CD4-positive, alpha-beta T cell (primary cell): Measurements from ENCODE around the gene TGFBR2. TPM values are rescaled to one million over a fixed set of nuclear protein-coding genes. Genes with fewer than 3 reads are reported as not detected.

Experiments used
- ATAC-seq: fragments of 200-7000 bp; cut with Tn5 transposase; one replicate; pipeline ENCODE4 v1.10.0; 2022; ENCODE audit warnings: mild to moderate bottlenecking; ENCODE audit not compliant: poor library complexity
- CTCF ChIA-PET: fragments of 350-600 bp; sonication (Branson Sonifier 250); formaldehyde crosslinking; loops from one replicate; lab custom pipeline; 2021; ENCODE audit warnings: antibody characterized with exemption, inconsistent platforms; lab: Charles Lee
- POLR2A ChIA-PET: fragments of 350-600 bp; sonication (Branson Sonifier 250); formaldehyde crosslinking; loops from one replicate; lab custom pipeline; 2021; ENCODE audit warnings: antibody characterized with exemption, inconsistent platforms; lab: Charles Lee
- DNase-seq, 14 experiments: peaks; one replicate each; pipeline ENCODE4 v3.0.0-alpha.2; 2013 to 2020; ENCODE audit warnings: mixed read lengths in 2 of 14
- H3K27ac ChIP-seq, 2 donors: one replicate each; pipeline versions ENCODE4 v1.5.1 to v1.7.0; 2013; ENCODE audit warnings: low read length in 2 of 2, low read depth in 1 of 2, mild to moderate bottlenecking in 1 of 2
- H3K27me3 ChIP-seq, 2 experiments: 1 replicate in 1 of 2; 2 replicates in 1 of 2; pipeline versions ENCODE4 v1.6.1 to v1.7.0; 2013; ENCODE audit warnings: low read length in 2 of 2, control low read depth in 1 of 2, mild to moderate bottlenecking in 1 of 2, moderate library complexity in 1 of 2; ENCODE audit not compliant: insufficient read depth in 2 of 2, control insufficient read depth in 1 of 2
- H3K36me3 ChIP-seq: one replicate; pipeline ENCODE4 v1.6.1; 2013; ENCODE audit warnings: low read length, control low read depth; ENCODE audit not compliant: insufficient read depth
- H3K4me1 ChIP-seq: one replicate; pipeline ENCODE4 v1.6.1; 2013; ENCODE audit warnings: low read length, control low read depth; ENCODE audit not compliant: insufficient read depth
- H3K4me3 ChIP-seq: one replicate; pipeline ENCODE4 v1.5.1; 2013; ENCODE audit warnings: mild to moderate bottlenecking, low read length, moderate library complexity
- H3K9me3 ChIP-seq, 2 experiments: 1 replicate in 1 of 2; 2 replicates in 1 of 2; pipeline versions ENCODE4 v1.6.1 to v1.7.0; 2013; ENCODE audit warnings: low read length in 2 of 2, mild to moderate bottlenecking in 2 of 2, control low read depth in 1 of 2, moderate library complexity in 1 of 2; ENCODE audit not compliant: control insufficient read depth in 1 of 2, insufficient read depth in 1 of 2
- H3K27ac Mint-ChIP-seq: one replicate; pipeline ENCODE4 v1.8.0; 2020; ENCODE audit warnings: mixed read lengths
- H3K27me3 Mint-ChIP-seq: one replicate; pipeline ENCODE4 v1.8.0; 2021; ENCODE audit warnings: mixed read lengths
- H3K36me3 Mint-ChIP-seq: one replicate; pipeline ENCODE4 v1.8.0; 2021; ENCODE audit warnings: low read depth, mixed read lengths
- H3K4me1 Mint-ChIP-seq: one replicate; pipeline ENCODE4 v1.8.0; 2021; ENCODE audit warnings: low read depth, mixed read lengths
- H3K4me3 Mint-ChIP-seq: one replicate; pipeline ENCODE4 v1.8.0; 2020; ENCODE audit warnings: mild to moderate bottlenecking, mixed read lengths
- H3K9me3 Mint-ChIP-seq: one replicate; pipeline ENCODE4 v1.8.0; 2020; ENCODE audit warnings: mixed read lengths
- CTCF ChIP-seq: fragments of 200-600 bp; IDR thresholded peaks from one replicate; pipeline ENCODE4 v1.8.0; 2022; ENCODE audit warnings: antibody characterized with exemption, mild to moderate bottlenecking
- intact Hi-C, 2 experiments: fragments of 100-400 bp; cut with DNase I in 1 of 2; cut with micrococcal nuclease in 1 of 2; formaldehyde crosslinking; loops; one replicate each; pipeline versions ENCODE4 v1.15.1 to v1.9.0; 2023 to 2025; cut with DNase I, micrococcal nuclease
- total RNA-seq, 174 experiments: library from RNA in 2 of 174; stranded (reverse) in 2 of 174; gene quantifications; one replicate each; pipeline ENCODE4 v1.2.3 and lab custom pipeline; 2021 to 2026

TGFBR2 gene
- total RNA-seq, 2 experiments from 2014 or later, result 203 to 205 TPM

DNA sequence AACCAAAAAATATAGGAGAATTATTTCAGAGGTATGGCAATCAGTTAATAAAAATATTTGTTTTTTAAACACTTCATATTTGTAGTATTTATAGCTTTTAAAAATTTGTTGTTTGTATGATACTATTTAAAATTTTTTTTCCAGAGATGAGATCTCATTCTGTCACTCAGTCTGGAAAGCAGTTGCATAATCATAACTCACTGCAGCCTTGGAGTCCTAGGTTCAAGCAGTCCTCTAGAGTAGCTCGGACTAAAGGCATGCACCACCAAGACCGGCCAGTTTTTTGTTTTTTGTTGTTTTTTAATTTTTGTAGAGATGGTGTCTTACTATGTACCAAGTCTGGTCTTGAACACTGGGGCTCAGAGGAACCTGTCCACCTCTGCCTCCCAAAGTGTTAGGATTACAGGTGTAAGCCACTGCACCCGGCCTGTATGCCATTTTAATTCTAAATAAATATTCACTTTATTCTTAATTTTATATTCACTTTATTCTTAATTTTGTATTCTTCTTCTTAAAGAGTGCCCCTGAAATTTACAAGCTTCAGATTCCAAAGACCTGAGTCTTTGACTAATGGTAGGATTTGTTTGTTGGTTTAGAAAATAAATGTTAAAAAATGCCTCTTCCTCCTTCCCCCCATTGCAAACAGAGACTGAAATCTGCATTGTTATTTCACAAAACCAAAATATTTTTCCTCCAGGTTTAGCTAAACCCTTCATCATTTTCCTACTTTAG is 9.4 kb downstream of the TGFBR2 start:
- Mint-ChIP-seq H3K27me3 (no peaks in the 10 kb centered on the region), H3K27ac (peak overlapping the region; percentile 96), H3K4me1 (peaks cover 98% of the 10 kb centered on the region), H3K4me3 (peak overlapping the region; percentile 97), H3K9me3 (no peaks in the 10 kb centered on the region), H3K36me3 (peaks cover 87% of the 10 kb centered on the region)
- POLR2A ChIA-PET, result interaction anchor here (0.8 to 6.9 kb wide), 15 partner anchors 9 to 296 kb away, joined by 3 to 80 read pairs (median 8); partner anchors contain the start of gene TGFBR2
- Histone ChIP-seq H3K4me1 (peaks cover 59% of the 10 kb centered on the region), H3K27ac (peak overlapping the region; percentile 49 to 60), H3K36me3 (peaks cover 6% of the 10 kb centered on the region), H3K27me3 (no peaks in the 10 kb centered on the region), H3K9me3 (no peaks in the 10 kb centered on the region), H3K4me3 (peak overlapping the region; percentile 7)
- TF ChIP-seq CTCF, result no peak
- no peak for ATAC-seq
- no peak for DNase-seq
- CTCF ChIA-PET, result interaction anchor here (1.0 to 2.1 kb wide), 6 partner anchors 9 to 55 kb away, joined by 3 to 7 read pairs (median 4); partner anchors contain the start of gene TGFBR2
- intact Hi-C loops, result loop anchor here in 1 of 2 experiments (5.0 kb wide), 1 partner anchor 293 kb away; no protein-coding TSS in a partner anchor

- Mint-ChIP-seq H3K27ac (peak overlapping the region; percentile 96), H3K27me3 (no peaks in the 10 kb centered on the region), H3K36me3 (peaks cover 90% of the 10 kb centered on the region), H3K4me3 (peak overlapping the region; percentile 74), H3K4me1 (peaks cover 100% of the 10 kb centered on the region), H3K9me3 (no peaks in the 10 kb centered on the region)
- peak in 1 of 14 experiments; percentile 28 for DNase-seq
- intact Hi-C loops, result loop anchor here (1.0 to 5.0 kb wide), 2 partner anchors 8 to 294 kb away; no protein-coding TSS in a partner anchor
- H3K27me3 ChIP-seq, result no peaks in the 10 kb centered on the region
- H3K4me1 ChIP-seq, result peaks cover 66% of the 10 kb centered on the region
- H3K9me3 ChIP-seq, result no peaks in the 10 kb centered on the region
- H3K27ac ChIP-seq, result peak overlapping the region; percentile 49 to 60
- CTCF ChIA-PET, result interaction anchor here (1.5 to 2.1 kb wide), 5 partner anchors 8 to 55 kb away, joined by 3 to 7 read pairs (median 5); no protein-coding TSS in a partner anchor
- H3K36me3 ChIP-seq, result peaks cover 7% of the 10 kb centered on the region
- TF ChIP-seq CTCF, result no peak
- POLR2A ChIA-PET, result interaction anchor here (0.6 to 6.9 kb wide), 22 partner anchors 8 to 418 kb away, joined by 3 to 80 read pairs (median 5); partner anchors contain the start of gene TGFBR2
- peak overlapping the region; percentile 24 for H3K4me3 ChIP-seq
- peak; percentile 36 for ATAC-seq
These were observed 10.1 kb downstream of the TGFBR2 start for GRCh38 chr3:30616347-30617027.

DNA sequence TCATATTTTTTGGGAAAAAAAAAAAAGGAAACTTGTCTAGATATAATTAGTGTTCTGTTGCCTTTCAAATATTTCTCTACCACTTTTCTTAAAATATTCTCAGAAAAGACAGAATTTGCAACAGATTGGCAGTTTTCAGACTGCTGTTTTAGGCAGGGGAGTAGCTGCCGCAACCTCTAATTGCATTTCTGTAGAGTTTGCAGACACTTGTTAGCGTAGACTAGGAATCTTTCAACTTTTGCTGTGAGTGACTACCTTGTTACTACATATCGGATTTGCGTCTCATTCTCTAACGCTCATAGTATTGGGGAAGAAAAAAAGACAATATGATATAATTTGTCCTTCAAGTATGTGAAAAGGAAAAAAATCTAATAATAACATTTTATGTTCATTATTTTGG is 10.7 kb downstream of the TGFBR2 start:
- Mint-ChIP-seq H3K4me1 (peaks cover 100% of the 10 kb centered on the region), H3K4me3 (peak overlapping the region; percentile 74), H3K27ac (peak overlapping the region; percentile 96), H3K27me3 (no peaks in the 10 kb centered on the region), H3K9me3 (no peaks in the 10 kb centered on the region), H3K36me3 (peaks cover 90% of the 10 kb centered on the region)
- Histone ChIP-seq H3K27ac (peak overlapping the region; percentile 20 to 60), H3K4me3 (peak overlapping the region; percentile 24), H3K9me3 (no peaks in the 10 kb centered on the region), H3K36me3 (peaks cover 11% of the 10 kb centered on the region), H3K27me3 (no peaks in the 10 kb centered on the region), H3K4me1 (peaks cover 68% of the 10 kb centered on the region)
- no peak for TF ChIP-seq CTCF
- intact Hi-C loops, result loop anchor here (1.0 to 5.0 kb wide), 2 partner anchors 9 to 295 kb away; no protein-coding TSS in a partner anchor
- peak in 1 of 14 experiments; percentile 46 for DNase-seq
- ATAC-seq, result peak; percentile 50
- ChIA-PET POLR2A (interaction anchor here (0.6 to 6.9 kb wide), 18 partner anchors 10 to 418 kb away, joined by 3 to 80 read pairs (median 4); partner anchors contain the start of gene TGFBR2), CTCF (interaction anchor here (1.8 to 2.1 kb wide), 3 partner anchors 12 to 54 kb away, joined by 4 to 7 read pairs (median 6); no protein-coding TSS in a partner anchor)
